Lower leg skin (tissue), 4 donors: Measurements from ENCODE around the gene ERRFI1. TPM values are rescaled to one million over a fixed set of nuclear protein-coding genes. Genes with fewer than 3 reads are reported as not detected.
"Not testable (repeated sequence)": the region's sequence is repeated elsewhere in the genome, so short reads cannot be mapped to it uniquely, and the experiment has no call there.

ENCODE experiments used
- DNase-seq, 2 donors: peaks; one replicate each; pipeline ENCODE4 v3.0.0-alpha.2; 2019; ENCODE audit warnings: low spot score in 2 of 2
- H3K4me3 ChIP-seq: fragments of 200-600 bp; sonication (generic); 2 replicates; pipeline ENCODE4 v1.5.1; 2017; ENCODE audit warnings: mild to moderate bottlenecking, low read depth; ENCODE audit not compliant: poor library complexity, severe bottlenecking
- CTCF ChIP-seq, 3 donors: fragments of 450-650 bp; IDR thresholded peaks; one replicate each; pipeline ENCODE4 v1.5.1; 2016; ENCODE audit warnings: antibody characterized with exemption in 3 of 3, mild to moderate bottlenecking in 3 of 3, moderate library complexity in 2 of 3
- POLR2A ChIP-seq, 2 donors: fragments of 450-650 bp; IDR thresholded peaks; one replicate each; pipeline ENCODE4 v1.6.1; 2016 to 2017; ENCODE audit warnings: antibody characterized with exemption in 2 of 2, mild to moderate bottlenecking in 1 of 2, moderate library complexity in 1 of 2
- WGBS, 2 donors: methylation state at CpG; one replicate each; pipeline ENCODE4 v1.1.5; 2018; 5-methylcytosine and 5-hydroxymethylcytosine counted together
- intact Hi-C: fragments of 100-400 bp; cut with DNase I; formaldehyde crosslinking; loops from one replicate; pipeline ENCODE4 v1.15.0; 2023; ENCODE audit warnings: low total_unique reads
- total RNA-seq, 4 donors: library from RNA; depleted of rRNA; stranded (reverse); fragments of >200 nt; gene quantifications; one replicate each; pipeline ENCODE4 v1.1.0, GENCODE V29; 2016

ERRFI1 gene
- total RNA-seq, 4 donors from 2014 or later = 93.6 to 566 (median 163) TPM

GRCh38 chr1:8059161-8059622 lies 33.1 kb upstream of the ERRFI1 start:
- TF ChIP-seq CTCF (IDR thresholded peaks at IDR 0.05) (no peak), POLR2A (IDR thresholded peaks at IDR 0.05) (no peak)
- no peak for DNase-seq
- intact Hi-C loops = no loop called here
- no peak overlapping the region for H3K4me3 ChIP-seq
- 67 to 72% methylated on average over 6 of the region's 6 CpGs for WGBS, 2 donors

- H3K4me3 ChIP-seq, DNase-seq, intact Hi-C loops: not testable (repeated sequence)
- 78 to 86% methylated on average over 7 of the region's 7 CpGs for WGBS, 2 donors
Measured at GRCh38 chr1:8057779-8058178, 31.7 kb upstream of the ERRFI1 start.

- intact Hi-C loops = no loop called here
- DNase-seq = no peak
- no peak overlapping the region for H3K4me3 ChIP-seq
- no peak for TF ChIP-seq POLR2A (IDR thresholded peaks at IDR 0.05)
- TF ChIP-seq CTCF (IDR thresholded peaks at IDR 0.05) = no peak
- WGBS, 2 donors = 57 to 59% methylated on average over 4 of the region's 4 CpGs
Measured at GRCh38 chr1:8055973-8056372, 29.9 kb upstream of the ERRFI1 start.

GRCh38 chr1:8053878-8054567 lies 27.9 kb upstream of the ERRFI1 start:
- DNase-seq = no peak
- TF ChIP-seq CTCF (IDR thresholded peaks at IDR 0.05) (no peak), POLR2A (IDR thresholded peaks at IDR 0.05) (no peak)
- intact Hi-C loops = no loop called here
- WGBS, 2 donors = 73 to 76% methylated on average over 5 of the region's 5 CpGs
- H3K4me3 ChIP-seq = no peak overlapping the region

- TF ChIP-seq POLR2A (IDR thresholded peaks at IDR 0.05) (no peak), CTCF (IDR thresholded peaks at IDR 0.05) (no peak)
- no peak for DNase-seq
- intact Hi-C loops = no loop called here
- no peak overlapping the region for H3K4me3 ChIP-seq
- 92 to 99% methylated on average over 4 of the region's 4 CpGs for WGBS, 2 donors
Measured at GRCh38 chr1:8051650-8052049, 25.5 kb upstream of the ERRFI1 start.

GRCh38 chr1:8049229-8049628 lies 23.1 kb upstream of the ERRFI1 start:
- intact Hi-C loops, DNase-seq, H3K4me3 ChIP-seq: not testable (repeated sequence)
- WGBS, 2 donors = 93 to 98% methylated on average over 4 of the region's 4 CpGs
